Measurements from ENCODE around the gene SIRPA. TPM values are rescaled to one million over a fixed set of nuclear protein-coding genes. Genes with fewer than 3 reads are reported as not detected.
A peak's percentile ranks its signal among the peaks of the same experiment; 100 is the strongest.

SIRPA gene
- total and polyA plus RNA-seq, 4 experiments from 2014 or later = 1.8 to 2.4 TPM; not detected in 2

- peaks cover 0 to 2% (median 0%) of the 10 kb centered on the region in 4 donors for H3K4me1 Mint-ChIP-seq
- ChIA-PET POLR2A (ENCODE audit: partially characterized antibody) (no interaction called here), CTCF (ENCODE audit: partially characterized antibody) (no interaction called here)
- H3K27ac Mint-ChIP-seq = no peak overlapping the region
- no peaks in the 10 kb centered on the region for H3K9me3 ChIP-seq (ENCODE audit: control insufficient read depth in 1 of 2, low read length in 2 of 2)
- H3K27ac ChIP-seq (ENCODE audit: low read depth, low read length) = no peak overlapping the region
- no peaks in the 10 kb centered on the region for H3K36me3 ChIP-seq (ENCODE audit: insufficient read depth, low read length)
- intact Hi-C loops (cut with micrococcal nuclease) = no loop called here
- H3K9me3 Mint-ChIP-seq = no peaks in the 10 kb centered on the region
- no peaks in the 10 kb centered on the region for H3K36me3 Mint-ChIP-seq
- no peaks in the 10 kb centered on the region for H3K27me3 ChIP-seq (ENCODE audit: insufficient read depth, low read length)
- no peak overlapping the region for H3K4me3 ChIP-seq (ENCODE audit: low read length in 2 of 2)
- peaks cover 18 to 29% of the 10 kb centered on the region in 2 donors for H3K27me3 Mint-ChIP-seq
- peak overlapping the region in 2 of 8 donors; percentile 14 to 23 for H3K4me3 Mint-ChIP-seq
- no peaks in the 10 kb centered on the region for H3K4me1 ChIP-seq (ENCODE audit: insufficient read depth, low read length)
- DNase-seq = no peak
Measured at GRCh38 chr20:1946762-1947534, 51.7 kb downstream of the SIRPA start.

- Histone ChIP-seq H3K4me3 (ENCODE audit: low read length in 2 of 2) (no peak overlapping the region), H3K4me1 (ENCODE audit: insufficient read depth, low read length) (no peaks in the 10 kb centered on the region), H3K9me3 (ENCODE audit: control insufficient read depth in 1 of 2, low read length in 2 of 2) (no peaks in the 10 kb centered on the region), H3K36me3 (ENCODE audit: insufficient read depth, low read length) (no peaks in the 10 kb centered on the region), H3K27ac (ENCODE audit: low read depth, low read length) (no peak overlapping the region), H3K27me3 (ENCODE audit: insufficient read depth, low read length) (no peaks in the 10 kb centered on the region)
- ChIA-PET POLR2A (ENCODE audit: partially characterized antibody) (no interaction called here), CTCF (ENCODE audit: partially characterized antibody) (no interaction called here)
- H3K4me3 Mint-ChIP-seq = no peak overlapping the region
- no peak for DNase-seq
- no peaks in the 10 kb centered on the region for H3K36me3 Mint-ChIP-seq
- no peak overlapping the region for H3K27ac Mint-ChIP-seq
- H3K9me3 Mint-ChIP-seq = no peaks in the 10 kb centered on the region
- intact Hi-C loops (cut with micrococcal nuclease) = no loop called here
- H3K27me3 Mint-ChIP-seq = peaks cover 18 to 30% of the 10 kb centered on the region in 2 donors
- peaks cover 0 to 2% (median 0%) of the 10 kb centered on the region in 4 donors for H3K4me1 Mint-ChIP-seq
Measured at GRCh38 chr20:1947535-1947846, 52.3 kb downstream of the SIRPA start.

- peaks cover 12 to 20% of the 10 kb centered on the region in 2 donors for H3K27me3 Mint-ChIP-seq
- ChIA-PET POLR2A (ENCODE audit: partially characterized antibody) (no interaction called here), CTCF (ENCODE audit: partially characterized antibody) (no interaction called here)
- Histone ChIP-seq H3K27ac (ENCODE audit: low read depth, low read length) (no peak overlapping the region), H3K4me3 (ENCODE audit: low read length in 2 of 2) (no peak overlapping the region), H3K27me3 (ENCODE audit: insufficient read depth, low read length) (no peaks in the 10 kb centered on the region), H3K36me3 (ENCODE audit: insufficient read depth, low read length) (no peaks in the 10 kb centered on the region), H3K9me3 (ENCODE audit: control insufficient read depth in 1 of 2, low read length in 2 of 2) (no peaks in the 10 kb centered on the region), H3K4me1 (ENCODE audit: insufficient read depth, low read length) (no peaks in the 10 kb centered on the region)
- no peaks in the 10 kb centered on the region for H3K36me3 Mint-ChIP-seq
- H3K27ac Mint-ChIP-seq = no peak overlapping the region
- no peaks in the 10 kb centered on the region for H3K9me3 Mint-ChIP-seq
- H3K4me3 Mint-ChIP-seq = no peak overlapping the region
- intact Hi-C loops (cut with micrococcal nuclease) = no loop called here
- no peak for DNase-seq
- peaks cover 0 to 2% (median 0%) of the 10 kb centered on the region in 4 donors for H3K4me1 Mint-ChIP-seq
Measured at GRCh38 chr20:1949347-1950100, 54.3 kb downstream of the SIRPA start.

GRCh38 chr20:1950836-1951235 is 55.6 kb downstream of the SIRPA start:
- Mint-ChIP-seq H3K27me3 (peaks cover 6 to 21% of the 10 kb centered on the region in 2 donors), H3K27ac (no peak overlapping the region), H3K9me3 (no peaks in the 10 kb centered on the region), H3K4me3 (no peak overlapping the region), H3K4me1 (peaks cover 0 to 2% (median 0%) of the 10 kb centered on the region in 4 donors), H3K36me3 (no peaks in the 10 kb centered on the region)
- H3K27me3 ChIP-seq (ENCODE audit: insufficient read depth, low read length) = no peaks in the 10 kb centered on the region
- intact Hi-C loops (cut with micrococcal nuclease) = no loop called here
- DNase-seq = no peak
- CTCF ChIA-PET (ENCODE audit: partially characterized antibody) = no interaction called here
- H3K9me3 ChIP-seq (ENCODE audit: control insufficient read depth in 1 of 2, low read length in 2 of 2) = no peaks in the 10 kb centered on the region
- no peaks in the 10 kb centered on the region for H3K4me1 ChIP-seq (ENCODE audit: insufficient read depth, low read length)
- POLR2A ChIA-PET (ENCODE audit: partially characterized antibody) = no interaction called here
- H3K27ac ChIP-seq (ENCODE audit: low read depth, low read length) = no peak overlapping the region
- H3K36me3 ChIP-seq (ENCODE audit: insufficient read depth, low read length) = no peaks in the 10 kb centered on the region
- no peak overlapping the region for H3K4me3 ChIP-seq (ENCODE audit: low read length in 2 of 2)

GRCh38 chr20:1951436-1952115 is 56.4 kb downstream of the SIRPA start:
- no peak overlapping the region for H3K4me3 Mint-ChIP-seq
- no peak for DNase-seq
- peaks cover 0 to 2% (median 0%) of the 10 kb centered on the region in 4 donors for H3K4me1 Mint-ChIP-seq
- no peak overlapping the region for H3K4me3 ChIP-seq (ENCODE audit: low read length in 2 of 2)
- intact Hi-C loops (cut with micrococcal nuclease) = no loop called here
- no peaks in the 10 kb centered on the region for H3K9me3 ChIP-seq (ENCODE audit: control insufficient read depth in 1 of 2, low read length in 2 of 2)
- no peaks in the 10 kb centered on the region for H3K4me1 ChIP-seq (ENCODE audit: insufficient read depth, low read length)
- H3K27me3 Mint-ChIP-seq = peaks cover 5 to 20% of the 10 kb centered on the region in 2 donors
- H3K27ac Mint-ChIP-seq = peak overlapping the region in 1 of 7 donors; percentile 20
- no peaks in the 10 kb centered on the region for H3K36me3 ChIP-seq (ENCODE audit: insufficient read depth, low read length)
- ChIA-PET CTCF (ENCODE audit: partially characterized antibody) (interaction anchor here (1.3 to 1.4 kb wide), 2 partner anchors 13 to 221 kb away, joined by 3 to 8 read pairs; no protein-coding TSS in a partner anchor), POLR2A (ENCODE audit: partially characterized antibody) (no interaction called here)
- no peaks in the 10 kb centered on the region for H3K27me3 ChIP-seq (ENCODE audit: insufficient read depth, low read length)
- H3K36me3 Mint-ChIP-seq = no peaks in the 10 kb centered on the region
- no peak overlapping the region for H3K27ac ChIP-seq (ENCODE audit: low read depth, low read length)
- no peaks in the 10 kb centered on the region for H3K9me3 Mint-ChIP-seq

GRCh38 chr20:1952737-1953530 is 57.7 kb downstream of the SIRPA start:
- no peaks in the 10 kb centered on the region for H3K4me1 Mint-ChIP-seq
- H3K4me3 Mint-ChIP-seq = no peak overlapping the region
- H3K4me1 ChIP-seq (ENCODE audit: insufficient read depth, low read length) = no peaks in the 10 kb centered on the region
- H3K36me3 Mint-ChIP-seq = no peaks in the 10 kb centered on the region
- H3K27me3 Mint-ChIP-seq = peaks cover 5 to 19% of the 10 kb centered on the region in 2 donors
- CTCF ChIA-PET (ENCODE audit: partially characterized antibody) = interaction anchor here (1.3 to 1.4 kb wide), 2 partner anchors 12 to 220 kb away, joined by 3 to 8 read pairs; no protein-coding TSS in a partner anchor
- no peak for DNase-seq
- H3K27ac ChIP-seq (ENCODE audit: low read depth, low read length) = no peak overlapping the region
- no peaks in the 10 kb centered on the region for H3K27me3 ChIP-seq (ENCODE audit: insufficient read depth, low read length)
- H3K9me3 Mint-ChIP-seq = no peaks in the 10 kb centered on the region
- no peak overlapping the region for H3K27ac Mint-ChIP-seq
- intact Hi-C loops (cut with micrococcal nuclease) = no loop called here
- POLR2A ChIA-PET (ENCODE audit: partially characterized antibody) = no interaction called here
- H3K36me3 ChIP-seq (ENCODE audit: insufficient read depth, low read length) = no peaks in the 10 kb centered on the region
- H3K4me3 ChIP-seq (ENCODE audit: low read length in 2 of 2) = no peak overlapping the region
- H3K9me3 ChIP-seq (ENCODE audit: control insufficient read depth in 1 of 2, low read length in 2 of 2) = no peaks in the 10 kb centered on the region

GRCh38 chr20:1953621-1954020 is 58.4 kb downstream of the SIRPA start:
- ChIA-PET POLR2A (ENCODE audit: partially characterized antibody) (no interaction called here), CTCF (ENCODE audit: partially characterized antibody) (no interaction called here)
- H3K27me3 ChIP-seq (ENCODE audit: insufficient read depth, low read length) = no peaks in the 10 kb centered on the region
- Mint-ChIP-seq H3K4me3 (no peak overlapping the region), H3K9me3 (no peaks in the 10 kb centered on the region), H3K27ac (no peak overlapping the region), H3K36me3 (no peaks in the 10 kb centered on the region), H3K27me3 (peaks cover 5 to 15% of the 10 kb centered on the region in 2 donors), H3K4me1 (no peaks in the 10 kb centered on the region)
- no peak overlapping the region for H3K4me3 ChIP-seq (ENCODE audit: low read length in 2 of 2)
- no peaks in the 10 kb centered on the region for H3K36me3 ChIP-seq (ENCODE audit: insufficient read depth, low read length)
- DNase-seq = no peak
- no peak overlapping the region for H3K27ac ChIP-seq (ENCODE audit: low read depth, low read length)
- H3K4me1 ChIP-seq (ENCODE audit: insufficient read depth, low read length) = no peaks in the 10 kb centered on the region
- intact Hi-C loops (cut with micrococcal nuclease) = no loop called here
- no peaks in the 10 kb centered on the region for H3K9me3 ChIP-seq (ENCODE audit: control insufficient read depth in 1 of 2, low read length in 2 of 2)
